SW 1271 (cell line): Measurements from ENCODE around the gene TTC33.

Experiments used
- DNase-seq, 2 experiments: peaks; one replicate each; lab custom pipeline; 2025; lab: John Stamatoyannopoulos, UW

The TTC33 gene

GRCh38 chr5:40521108-40521785 is 234.5 kb downstream of the TTC33 start:
- DNase-seq = no peak

GRCh38 chr5:40518485-40518917 is 237.3 kb downstream of the TTC33 start:
- DNase-seq = no peak

GRCh38 chr5:40515476-40515875 is 240.3 kb downstream of the TTC33 start:
- no peak for DNase-seq

GRCh38 chr5:40514976-40515375 is 240.8 kb downstream of the TTC33 start:
- DNase-seq = no peak

GRCh38 chr5:40511801-40512200 is 244.0 kb downstream of the TTC33 start:
- DNase-seq = no peak

GRCh38 chr5:40507095-40507494 is 248.7 kb downstream of the TTC33 start:
- DNase-seq = peak in 1 of 2 experiments; percentile 8

- no peak for DNase-seq
Measured at GRCh38 chr5:40505031-40505430, 250.7 kb downstream of the TTC33 start.

GRCh38 chr5:40503439-40503838 is 252.3 kb downstream of the TTC33 start:
- DNase-seq = no peak

- no peak for DNase-seq
Measured at GRCh38 chr5:40502736-40503135, 253.0 kb downstream of the TTC33 start.

GRCh38 chr5:40501711-40502444 is 253.9 kb downstream of the TTC33 start:
- DNase-seq = no peak

GRCh38 chr5:40499518-40500273 is 256.1 kb downstream of the TTC33 start:
- no peak for DNase-seq

GRCh38 chr5:40499007-40499406 is 256.8 kb downstream of the TTC33 start:
- DNase-seq = no peak

GRCh38 chr5:40497573-40497972 is 258.2 kb downstream of the TTC33 start:
- DNase-seq = no peak

GRCh38 chr5:40495237-40495635 is 260.5 kb downstream of the TTC33 start:
- no peak for DNase-seq

- DNase-seq = no peak
Measured at GRCh38 chr5:40494631-40495236, 261.0 kb downstream of the TTC33 start.

GRCh38 chr5:40492056-40492455 is 263.7 kb downstream of the TTC33 start:
- DNase-seq = no peak

GRCh38 chr5:40491644-40492043 is 264.1 kb downstream of the TTC33 start:
- no peak for DNase-seq

- no peak for DNase-seq
Measured at GRCh38 chr5:40490464-40491111, 265.2 kb downstream of the TTC33 start.

GRCh38 chr5:40489421-40489820 is 266.3 kb downstream of the TTC33 start:
- no peak for DNase-seq

GRCh38 chr5:40486437-40487275 is 269.1 kb downstream of the TTC33 start:
- no peak for DNase-seq
